ENCODE results near the gene PLCL1. TPM values are rescaled to one million over a fixed set of nuclear protein-coding genes. Genes with fewer than 3 reads are reported as not detected.

PLCL1 gene
- total and polyA plus RNA-seq, 10 of the 15 experiments (the other 5 are each of a cell fraction or from before 2014, with no cell fraction given): 0.03 to 1.5 (median 0.22) TPM

DNA sequence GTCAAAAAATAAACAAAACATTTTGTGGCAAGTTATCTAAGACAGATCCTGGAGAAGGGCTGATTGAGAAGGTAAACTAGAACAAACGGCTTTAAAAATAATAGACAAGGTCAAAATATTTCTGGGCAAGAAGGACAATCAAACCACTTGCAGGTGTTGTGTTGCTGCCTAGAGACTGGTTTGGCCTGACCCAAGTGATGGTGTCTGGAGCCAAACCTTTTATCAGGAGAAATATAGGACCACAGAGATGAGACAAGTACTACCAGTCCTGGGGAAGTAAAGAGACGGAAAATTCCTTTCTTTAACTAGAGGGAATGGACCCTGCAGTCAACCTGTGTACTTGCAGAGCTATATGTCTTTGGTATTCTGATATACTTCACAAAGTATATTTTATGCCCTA is 44.2 kb downstream of the PLCL1 start (continued):
- TF ChIP-seq, protein P1, sequence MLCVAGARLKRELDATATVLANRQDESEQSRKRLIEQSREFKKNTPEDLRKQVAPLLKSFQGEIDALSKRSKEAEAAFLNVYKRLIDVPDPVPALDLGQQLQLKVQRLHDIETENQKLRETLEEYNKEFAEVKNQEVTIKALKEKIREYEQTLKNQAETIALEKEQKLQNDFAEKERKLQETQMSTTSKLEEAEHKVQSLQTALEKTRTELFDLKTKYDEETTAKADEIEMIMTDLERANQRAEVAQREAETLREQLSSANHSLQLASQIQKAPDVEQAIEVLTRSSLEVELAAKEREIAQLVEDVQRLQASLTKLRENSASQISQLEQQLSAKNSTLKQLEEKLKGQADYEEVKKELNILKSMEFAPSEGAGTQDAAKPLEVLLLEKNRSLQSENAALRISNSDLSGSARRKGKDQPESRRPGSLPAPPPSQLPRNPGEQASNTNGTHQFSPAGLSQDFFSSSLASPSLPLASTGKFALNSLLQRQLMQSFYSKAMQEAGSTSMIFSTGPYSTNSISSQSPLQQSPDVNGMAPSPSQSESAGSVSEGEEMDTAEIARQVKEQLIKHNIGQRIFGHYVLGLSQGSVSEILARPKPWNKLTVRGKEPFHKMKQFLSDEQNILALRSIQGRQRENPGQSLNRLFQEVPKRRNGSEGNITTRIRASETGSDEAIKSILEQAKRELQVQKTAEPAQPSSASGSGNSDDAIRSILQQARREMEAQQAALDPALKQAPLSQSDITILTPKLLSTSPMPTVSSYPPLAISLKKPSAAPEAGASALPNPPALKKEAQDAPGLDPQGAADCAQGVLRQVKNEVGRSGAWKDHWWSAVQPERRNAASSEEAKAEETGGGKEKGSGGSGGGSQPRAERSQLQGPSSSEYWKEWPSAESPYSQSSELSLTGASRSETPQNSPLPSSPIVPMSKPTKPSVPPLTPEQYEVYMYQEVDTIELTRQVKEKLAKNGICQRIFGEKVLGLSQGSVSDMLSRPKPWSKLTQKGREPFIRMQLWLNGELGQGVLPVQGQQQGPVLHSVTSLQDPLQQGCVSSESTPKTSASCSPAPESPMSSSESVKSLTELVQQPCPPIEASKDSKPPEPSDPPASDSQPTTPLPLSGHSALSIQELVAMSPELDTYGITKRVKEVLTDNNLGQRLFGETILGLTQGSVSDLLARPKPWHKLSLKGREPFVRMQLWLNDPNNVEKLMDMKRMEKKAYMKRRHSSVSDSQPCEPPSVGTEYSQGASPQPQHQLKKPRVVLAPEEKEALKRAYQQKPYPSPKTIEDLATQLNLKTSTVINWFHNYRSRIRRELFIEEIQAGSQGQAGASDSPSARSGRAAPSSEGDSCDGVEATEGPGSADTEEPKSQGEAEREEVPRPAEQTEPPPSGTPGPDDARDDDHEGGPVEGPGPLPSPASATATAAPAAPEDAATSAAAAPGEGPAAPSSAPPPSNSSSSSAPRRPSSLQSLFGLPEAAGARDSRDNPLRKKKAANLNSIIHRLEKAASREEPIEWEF (IDR thresholded peaks at IDR 0.05; ENCODE audit: insufficient replicate concordance, low read depth, low read length): no peak
- TF ChIP-seq TAF1 (IDR thresholded peaks at IDR 0.05; ENCODE audit: borderline replicate concordance, low read depth, low read length) (no peak), ZNF622 (IDR thresholded peaks at IDR 0.05) (no peak), ZNF274 (IDR thresholded peaks at IDR 0.05; ENCODE audit: insufficient read depth, insufficient read length) (no peak)

DNA sequence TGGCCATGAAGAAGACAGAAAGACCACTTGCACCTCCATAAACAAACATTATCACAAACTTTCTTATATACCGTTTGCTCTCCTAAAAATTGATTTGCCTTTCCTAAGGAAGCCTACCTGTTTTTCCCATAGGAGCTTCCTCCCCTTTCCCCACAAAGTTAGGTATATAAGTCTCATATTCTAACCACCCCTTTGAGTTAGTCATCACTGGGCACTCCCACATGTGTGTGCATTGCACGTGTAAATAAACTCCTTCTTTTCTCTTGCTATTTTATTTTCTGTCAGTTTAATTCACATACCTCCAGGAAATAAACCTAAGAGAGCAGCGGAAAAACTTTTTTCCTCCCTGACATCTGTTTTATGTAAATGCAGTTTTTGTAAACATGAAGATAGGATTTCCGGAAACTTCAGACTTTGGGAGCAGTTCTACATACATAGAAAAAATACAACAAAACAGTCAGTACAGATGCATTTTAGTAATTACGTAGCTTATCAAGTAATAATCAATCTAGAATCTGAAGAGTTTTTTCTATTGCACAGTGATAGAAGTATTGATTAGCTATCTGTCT is 46.6 kb downstream of the PLCL1 start:
- 53% methylated on average over 5 of the region's 5 CpGs for WGBS (ENCODE audit: insufficient coverage, insufficient replicate concordance, low lambda C conversion rate, missing lambda C conversion rate)
- Histone ChIP-seq H3K27me3 (replicated peaks in 1 of 2; ENCODE audit: control insufficient read depth in 2 of 2, insufficient read depth in 2 of 2, low read length in 1 of 2) (no peaks in the 10 kb centered on the region), H3K4me1 (ENCODE audit: control insufficient read depth, insufficient read depth, low read length) (no peaks in the 10 kb centered on the region), H3K4me3 (no peak overlapping the region), H3K9me3 (replicated peaks; ENCODE audit: control insufficient read depth, insufficient read depth, low read length) (no peaks in the 10 kb centered on the region), H4K20me1 (ENCODE audit: control insufficient read depth, insufficient read depth) (no peaks in the 10 kb centered on the region), H3K36me3 (ENCODE audit: control insufficient read depth in 2 of 2, insufficient read depth in 2 of 2, low read length in 1 of 2) (no peaks in the 10 kb centered on the region), H2AFZ (ENCODE audit: control insufficient read depth, low read depth, low read length) (no peak overlapping the region), H3K27ac (ENCODE audit: control insufficient read depth, insufficient read depth) (no peak overlapping the region), H3K9ac (ENCODE audit: control insufficient read depth, insufficient read depth, low read length) (no peak overlapping the region), H3K79me2 (ENCODE audit: control insufficient read depth, insufficient read depth, low read length) (no peaks in the 10 kb centered on the region), H3K4me2 (ENCODE audit: control insufficient read depth, insufficient read depth) (no peak overlapping the region)
- ChIA-PET POLR2A (interaction anchor here (0.6 kb wide), 1 partner anchor 193 kb away, joined by 3 read pairs; no protein-coding TSS in a partner anchor), SMC1A (ENCODE audit: uncharacterized antibody, unreplicated experiment) (interaction anchor here (0.7 to 8.8 kb wide), 33 partner anchors 11 to 447 kb away, joined by 3 to 170 read pairs (median 4); partner anchors contain the start of gene PLCL1), CTCF (interaction anchor here (0.8 to 7.2 kb wide), 25 partner anchors 10 to 277 kb away, joined by 3 to 128 read pairs (median 4); no protein-coding TSS in a partner anchor), RAD21 (ENCODE audit: unreplicated experiment) (interaction anchor here (0.7 to 7.7 kb wide), 16 partner anchors 9 to 445 kb away, joined by 3 to 94 read pairs (median 3); no protein-coding TSS in a partner anchor)
- in situ Hi-C loops (cut with MboI): no loop called here
- intact Hi-C loops (cut with micrococcal nuclease; ENCODE audit: unreplicated experiment): loop anchor here (1.0 kb wide), 2 partner anchors 203 to 276 kb away; no protein-coding TSS in a partner anchor
- ATAC-seq (no peak), DNase-seq (ENCODE audit: low read depth, low spot score) (no peak), FAIRE-seq (no peak)
- BruUV-seq (replicated peaks): no TSS peak
- TF ChIP-seq MYC (IDR thresholded peaks at IDR 0.05; ENCODE audit: insufficient read depth, insufficient read length, insufficient replicate concordance, low read length, severe bottlenecking) (no peak), ZBED1 (IDR thresholded peaks at IDR 0.05; ENCODE audit: borderline replicate concordance) (no peak)
- TF ChIP-seq, protein P2, sequence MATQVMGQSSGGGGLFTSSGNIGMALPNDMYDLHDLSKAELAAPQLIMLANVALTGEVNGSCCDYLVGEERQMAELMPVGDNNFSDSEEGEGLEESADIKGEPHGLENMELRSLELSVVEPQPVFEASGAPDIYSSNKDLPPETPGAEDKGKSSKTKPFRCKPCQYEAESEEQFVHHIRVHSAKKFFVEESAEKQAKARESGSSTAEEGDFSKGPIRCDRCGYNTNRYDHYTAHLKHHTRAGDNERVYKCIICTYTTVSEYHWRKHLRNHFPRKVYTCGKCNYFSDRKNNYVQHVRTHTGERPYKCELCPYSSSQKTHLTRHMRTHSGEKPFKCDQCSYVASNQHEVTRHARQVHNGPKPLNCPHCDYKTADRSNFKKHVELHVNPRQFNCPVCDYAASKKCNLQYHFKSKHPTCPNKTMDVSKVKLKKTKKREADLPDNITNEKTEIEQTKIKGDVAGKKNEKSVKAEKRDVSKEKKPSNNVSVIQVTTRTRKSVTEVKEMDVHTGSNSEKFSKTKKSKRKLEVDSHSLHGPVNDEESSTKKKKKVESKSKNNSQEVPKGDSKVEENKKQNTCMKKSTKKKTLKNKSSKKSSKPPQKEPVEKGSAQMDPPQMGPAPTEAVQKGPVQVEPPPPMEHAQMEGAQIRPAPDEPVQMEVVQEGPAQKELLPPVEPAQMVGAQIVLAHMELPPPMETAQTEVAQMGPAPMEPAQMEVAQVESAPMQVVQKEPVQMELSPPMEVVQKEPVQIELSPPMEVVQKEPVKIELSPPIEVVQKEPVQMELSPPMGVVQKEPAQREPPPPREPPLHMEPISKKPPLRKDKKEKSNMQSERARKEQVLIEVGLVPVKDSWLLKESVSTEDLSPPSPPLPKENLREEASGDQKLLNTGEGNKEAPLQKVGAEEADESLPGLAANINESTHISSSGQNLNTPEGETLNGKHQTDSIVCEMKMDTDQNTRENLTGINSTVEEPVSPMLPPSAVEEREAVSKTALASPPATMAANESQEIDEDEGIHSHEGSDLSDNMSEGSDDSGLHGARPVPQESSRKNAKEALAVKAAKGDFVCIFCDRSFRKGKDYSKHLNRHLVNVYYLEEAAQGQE (IDR thresholded peaks at IDR 0.05; ENCODE audit: low read depth, low read length): no peak
